ENCODE measurements around the gene ZNF316. TPM values are rescaled to one million over a fixed set of nuclear protein-coding genes. Genes with fewer than 3 reads are reported as not detected.

Gene ZNF316
- total and polyA plus RNA-seq, 2 experiments from 2014 or later = 1.1 to 17.4 TPM

GRCh38 chr7:6648066-6648814 is 11.1 kb downstream of the ZNF316 start:
- Mint-ChIP-seq H3K4me3 (no peak overlapping the region), H3K27ac (no peak overlapping the region), H3K4me1 (no peaks in the 10 kb centered on the region), H3K9me3 (no peaks in the 10 kb centered on the region), H3K27me3 (ENCODE audit: insufficient read depth, low read depth, poor library complexity) (peaks cover 7% of the 10 kb centered on the region), H3K36me3 (ENCODE audit: low read depth) (peaks cover 22% of the 10 kb centered on the region)
- Histone ChIP-seq H3K79me2 (replicated peaks; ENCODE audit: insufficient read depth) (no peaks in the 10 kb centered on the region), H2AFZ (no peak overlapping the region), H4K20me1 (replicated peaks; ENCODE audit: insufficient read depth) (no peaks in the 10 kb centered on the region; the same call in 1 of the 2 replicates), H3K4me1 (ENCODE audit: insufficient read depth) (no peaks in the 10 kb centered on the region), H3F3A (replicated peaks; ENCODE audit: low read depth) (no peaks in the 10 kb centered on the region), H3K36me3 (ENCODE audit: insufficient read depth) (no peaks in the 10 kb centered on the region), H3K27me3 (ENCODE audit: insufficient read depth) (no peaks in the 10 kb centered on the region), H3K27ac (ENCODE audit: low read depth) (no peak overlapping the region), H3K4me3 (no peak overlapping the region), H3K4me2 (no peak overlapping the region), H3K9me2 (ENCODE audit: insufficient read depth) (no peaks in the 10 kb centered on the region)
- TF ChIP-seq JUNB (IDR thresholded peaks at IDR 0.05; ENCODE audit: unreplicated experiment) (no peak), ZNF462 (CRISPR knock-in tag; IDR thresholded peaks at IDR 0.05) (no peak), EZH2phosphoT487 (IDR thresholded peaks at IDR 0.05; ENCODE audit: unreplicated experiment) (no peak)
- DNase-seq (ENCODE audit: low spot score) (no peak), ATAC-seq (no peak)

GRCh38 chr7:6648815-6649104 is 11.6 kb downstream of the ZNF316 start:
- Histone ChIP-seq H3K27me3 (ENCODE audit: insufficient read depth) (no peaks in the 10 kb centered on the region), H3K4me1 (ENCODE audit: insufficient read depth) (no peaks in the 10 kb centered on the region), H3K4me3 (no peak overlapping the region), H4K20me1 (replicated peaks; ENCODE audit: insufficient read depth) (no peaks in the 10 kb centered on the region; the same call in 1 of the 2 replicates), H2AFZ (no peak overlapping the region), H3F3A (replicated peaks; ENCODE audit: low read depth) (no peaks in the 10 kb centered on the region), H3K27ac (ENCODE audit: low read depth) (no peak overlapping the region), H3K79me2 (replicated peaks; ENCODE audit: insufficient read depth) (no peaks in the 10 kb centered on the region), H3K4me2 (no peak overlapping the region), H3K36me3 (ENCODE audit: insufficient read depth) (no peaks in the 10 kb centered on the region), H3K9me2 (ENCODE audit: insufficient read depth) (no peaks in the 10 kb centered on the region)
- Mint-ChIP-seq H3K9me3 (no peaks in the 10 kb centered on the region), H3K36me3 (ENCODE audit: low read depth) (peaks cover 18% of the 10 kb centered on the region), H3K4me3 (no peak overlapping the region), H3K27ac (no peak overlapping the region), H3K4me1 (no peaks in the 10 kb centered on the region), H3K27me3 (ENCODE audit: insufficient read depth, low read depth, poor library complexity) (peaks cover 6% of the 10 kb centered on the region)
- no peak for DNase-seq (ENCODE audit: low spot score)
- no peak for ATAC-seq
- no peak for TF ChIP-seq EZH2phosphoT487 (IDR thresholded peaks at IDR 0.05; ENCODE audit: unreplicated experiment)
- TF ChIP-seq JUNB (IDR thresholded peaks at IDR 0.05; ENCODE audit: unreplicated experiment) = no peak
- no peak for TF ChIP-seq EZH2 (IDR thresholded peaks at IDR 0.05; ENCODE audit: low read depth, unreplicated experiment)
- TF ChIP-seq ZNF331 (CRISPR knock-in tag; IDR thresholded peaks at IDR 0.05; ENCODE audit: low read depth) = no peak
- no peak for TF ChIP-seq STAT1 (IDR thresholded peaks at IDR 0.05; ENCODE audit: unreplicated experiment)
- TF ChIP-seq NANOG (IDR thresholded peaks at IDR 0.05; ENCODE audit: borderline replicate concordance) = no peak
- TF ChIP-seq CREB1 (CRISPR knock-in tag; IDR thresholded peaks at IDR 0.05; ENCODE audit: low read depth) = no peak
- TF ChIP-seq CTCF (conservative IDR thresholded peaks at IDR 0.05; ENCODE audit: low read depth in 2 of 2) = no peak
- no peak for TF ChIP-seq POLR2AphosphoS5 (IDR thresholded peaks at IDR 0.05; ENCODE audit: low read depth)

Data from GM23338 (cell line).